ENCODE measurements around the gene OR5K4. TPM values are rescaled to one million over a fixed set of nuclear protein-coding genes. Genes with fewer than 3 reads are reported as not detected.
A peak's percentile ranks its signal among the peaks of the same experiment; 100 is the strongest.

The OR5K4 gene
- total and polyA plus RNA-seq, 10 of the 15 experiments (the other 5 are each of a cell fraction or from before 2014, with no cell fraction given) = 2.1 TPM; not detected in 9

- intact Hi-C loops (cut with micrococcal nuclease; ENCODE audit: unreplicated experiment) (loop anchor here (1.0 to 2.0 kb wide), 5 partner anchors 162 to 230 kb away; partner anchors contain the start of genes CLDND1 and GPR15), in situ Hi-C loops (cut with MboI) (no loop called here)
- H3K9ac ChIP-seq (ENCODE audit: control insufficient read depth, insufficient read depth, low read length) = no peak overlapping the region
- 98% methylated on average over 3 of the region's 3 CpGs for WGBS (ENCODE audit: insufficient coverage, insufficient replicate concordance, low lambda C conversion rate, missing lambda C conversion rate)
- ChIA-PET SMC1A (ENCODE audit: uncharacterized antibody, unreplicated experiment) (no interaction called here), POLR2A (no interaction called here), CTCF (interaction anchor here (0.7 to 1.0 kb wide), 2 partner anchors 16 to 449 kb away, joined by 3 read pairs; no protein-coding TSS in a partner anchor), RAD21 (ENCODE audit: unreplicated experiment) (interaction anchor here (1.3 kb wide), 1 partner anchor 212 kb away, joined by 4 read pairs; no protein-coding TSS in a partner anchor)
- peaks cover 5% of the 10 kb centered on the region; the same call in 1 of the 2 replicates for H3K4me1 ChIP-seq (ENCODE audit: control insufficient read depth, insufficient read depth, low read length)
- H3K27me3 ChIP-seq (replicated peaks in 1 of 2; ENCODE audit: control insufficient read depth in 2 of 2, insufficient read depth in 2 of 2, low read length in 1 of 2) = no peaks in the 10 kb centered on the region
- TF ChIP-seq PKNOX1 (IDR thresholded peaks at IDR 0.05) (no peak), SREBF2 (IDR thresholded peaks at IDR 0.05; ENCODE audit: low read length) (no peak), NBN (IDR thresholded peaks at IDR 0.05) (no peak), POLR2A (IDR thresholded peaks at IDR 0.05; ENCODE audit: low read depth, low read length) (no peak)
- no peak overlapping the region; the same call in 1 of the 2 replicates for H2AFZ ChIP-seq (ENCODE audit: control insufficient read depth, low read depth, low read length)
- ATAC-seq (peak; percentile 7), DNase-seq (ENCODE audit: low read depth, low spot score) (no peak), FAIRE-seq (peak; percentile 7)
- H3K4me3 ChIP-seq = no peak overlapping the region
- H4K20me1 ChIP-seq (ENCODE audit: control insufficient read depth, insufficient read depth) = no peaks in the 10 kb centered on the region
- H3K79me2 ChIP-seq (ENCODE audit: control insufficient read depth, insufficient read depth, low read length) = no peaks in the 10 kb centered on the region
- no peak overlapping the region for H3K27ac ChIP-seq (ENCODE audit: control insufficient read depth, insufficient read depth)
- no TSS peak for BruUV-seq (replicated peaks)
- H3K9me3 ChIP-seq (replicated peaks; ENCODE audit: control insufficient read depth, insufficient read depth, low read length) = no peaks in the 10 kb centered on the region; the same call in none of the 3 replicates
- no peaks in the 10 kb centered on the region for H3K36me3 ChIP-seq (ENCODE audit: control insufficient read depth in 2 of 2, insufficient read depth in 2 of 2, low read length in 1 of 2)
- H3K4me2 ChIP-seq (ENCODE audit: control insufficient read depth, insufficient read depth) = no peak overlapping the region
Measured at GRCh38 chr3:98360681-98361080, 7.0 kb downstream of the OR5K4 start.

GRCh38 chr3:98361289-98361688 lies 7.6 kb downstream of the OR5K4 start:
- no peak overlapping the region for H3K9ac ChIP-seq (ENCODE audit: control insufficient read depth, insufficient read depth, low read length)
- ChIA-PET CTCF (no interaction called here), RAD21 (ENCODE audit: unreplicated experiment) (interaction anchor here (1.3 kb wide), 1 partner anchor 212 kb away, joined by 4 read pairs; no protein-coding TSS in a partner anchor), SMC1A (ENCODE audit: uncharacterized antibody, unreplicated experiment) (no interaction called here), POLR2A (no interaction called here)
- H3K4me2 ChIP-seq (ENCODE audit: control insufficient read depth, insufficient read depth) = peak overlapping the region; percentile 48
- in situ Hi-C loops (cut with MboI) = no loop called here
- no peaks in the 10 kb centered on the region for H4K20me1 ChIP-seq (ENCODE audit: control insufficient read depth, insufficient read depth)
- no peak overlapping the region for H3K4me3 ChIP-seq
- no peak for TF ChIP-seq SREBF1 (IDR thresholded peaks at IDR 0.05; ENCODE audit: low read length)
- no peak for TF ChIP-seq PAX8 (IDR thresholded peaks at IDR 0.05)
- TF ChIP-seq HDGF (IDR thresholded peaks at IDR 0.05) = no peak
- TF ChIP-seq KDM1A (IDR thresholded peaks at IDR 0.05; ENCODE audit: borderline replicate concordance) = no peak
- TF ChIP-seq NFXL1 (IDR thresholded peaks at IDR 0.05; ENCODE audit: borderline replicate concordance) = no peak
- TF ChIP-seq ZNF24 (IDR thresholded peaks at IDR 0.05) = no peak
- no peak for TF ChIP-seq TBL1XR1 (IDR thresholded peaks at IDR 0.05; ENCODE audit: low read depth, low read length)
- no peak for TF ChIP-seq SREBF2 (IDR thresholded peaks at IDR 0.05; ENCODE audit: low read length)
- TF ChIP-seq MYB (IDR thresholded peaks at IDR 0.05; ENCODE audit: borderline replicate concordance, low read depth, low read length) = no peak
- TF ChIP-seq SP1 (IDR thresholded peaks at IDR 0.05; ENCODE audit: low read depth, low read length) = no peak
- TF ChIP-seq USF1 (IDR thresholded peaks at IDR 0.05; ENCODE audit: borderline replicate concordance, extremely low read length, insufficient read depth, low read depth, low read length) = no peak
- TF ChIP-seq JUND (IDR thresholded peaks at IDR 0.05; ENCODE audit: low read depth, low read length) = no peak
- DNase-seq (ENCODE audit: low read depth, low spot score) (peak; percentile 24), ATAC-seq (peak; percentile 75), FAIRE-seq (peak; percentile 54)
- 0% methylated on average over 2 of the region's 2 CpGs for WGBS (ENCODE audit: insufficient coverage, insufficient replicate concordance, low lambda C conversion rate, missing lambda C conversion rate)
- no TSS peak for BruUV-seq (replicated peaks)
- no peak overlapping the region for H3K27ac ChIP-seq (ENCODE audit: control insufficient read depth, insufficient read depth)
- no peaks in the 10 kb centered on the region for H3K36me3 ChIP-seq (ENCODE audit: control insufficient read depth in 2 of 2, insufficient read depth in 2 of 2, low read length in 1 of 2)
- H3K79me2 ChIP-seq (ENCODE audit: control insufficient read depth, insufficient read depth, low read length) = no peaks in the 10 kb centered on the region
- peak overlapping the region; percentile 69 for H2AFZ ChIP-seq (ENCODE audit: control insufficient read depth, low read depth, low read length)
- no peaks in the 10 kb centered on the region; the same call in none of the 3 replicates for H3K9me3 ChIP-seq (replicated peaks; ENCODE audit: control insufficient read depth, insufficient read depth, low read length)
- intact Hi-C loops (cut with micrococcal nuclease; ENCODE audit: unreplicated experiment) = loop anchor here (2.0 kb wide), 4 partner anchors 162 to 230 kb away; partner anchors contain the start of genes CLDND1 and GPR15
- H3K4me1 ChIP-seq (ENCODE audit: control insufficient read depth, insufficient read depth, low read length) = peaks cover 5% of the 10 kb centered on the region; the same call in 1 of the 2 replicates
- no peaks in the 10 kb centered on the region for H3K27me3 ChIP-seq (replicated peaks in 1 of 2; ENCODE audit: control insufficient read depth in 2 of 2, insufficient read depth in 2 of 2, low read length in 1 of 2)

Data from GM12878 (cell line).